ENCODE measurements around the gene MAML3.

Gene MAML3

GRCh38 chr4:140003876-140004548, 150.0 kb downstream of the MAML3 start:
- DNase-seq (ENCODE audit: low read depth), result no peak

GRCh38 chr4:140000232-140000631, 153.8 kb downstream of the MAML3 start:
- DNase-seq (ENCODE audit: low read depth), result no peak

GRCh38 chr4:139988863-139989765, 164.9 kb downstream of the MAML3 start:
- DNase-seq (ENCODE audit: low read depth), result peak; percentile 36

- no peak for DNase-seq (ENCODE audit: low read depth)
Measured at GRCh38 chr4:139987502-139987850, 166.5 kb downstream of the MAML3 start.

GRCh38 chr4:139986689-139987501, 167.1 kb downstream of the MAML3 start:
- no peak for DNase-seq (ENCODE audit: low read depth)

- no peak for DNase-seq (ENCODE audit: low read depth)
Measured at GRCh38 chr4:139986106-139986505, 167.9 kb downstream of the MAML3 start.

- no peak for DNase-seq (ENCODE audit: low read depth)
Measured at GRCh38 chr4:139985401-139985800, 168.6 kb downstream of the MAML3 start.

GRCh38 chr4:139984471-139984870, 169.5 kb downstream of the MAML3 start:
- no peak for DNase-seq (ENCODE audit: low read depth)

GRCh38 chr4:139978692-139979091, 175.3 kb downstream of the MAML3 start:
- no peak for DNase-seq (ENCODE audit: low read depth)

GRCh38 chr4:139977838-139978609, 176.0 kb downstream of the MAML3 start:
- no peak for DNase-seq (ENCODE audit: low read depth)

GRCh38 chr4:139975830-139976272, 178.1 kb downstream of the MAML3 start:
- DNase-seq (ENCODE audit: low read depth), result no peak

- no peak for DNase-seq (ENCODE audit: low read depth)
Measured at GRCh38 chr4:139973616-139974015, 180.4 kb downstream of the MAML3 start.

- DNase-seq (ENCODE audit: low read depth), result no peak
Measured at GRCh38 chr4:139973015-139973414, 181.0 kb downstream of the MAML3 start.

GRCh38 chr4:139972305-139972704, 181.7 kb downstream of the MAML3 start:
- no peak for DNase-seq (ENCODE audit: low read depth)

GRCh38 chr4:139971111-139971510, 182.9 kb downstream of the MAML3 start:
- no peak for DNase-seq (ENCODE audit: low read depth)

GRCh38 chr4:139969635-139970266, 184.2 kb downstream of the MAML3 start:
- no peak for DNase-seq (ENCODE audit: low read depth)

GRCh38 chr4:139968831-139969230, 185.2 kb downstream of the MAML3 start:
- no peak for DNase-seq (ENCODE audit: low read depth)

- DNase-seq (ENCODE audit: low read depth), result no peak
Measured at GRCh38 chr4:139966383-139966782, 187.6 kb downstream of the MAML3 start.

- DNase-seq (ENCODE audit: low read depth), result no peak
Measured at GRCh38 chr4:139965789-139966188, 188.2 kb downstream of the MAML3 start.

GRCh38 chr4:139963708-139964107, 190.3 kb downstream of the MAML3 start:
- DNase-seq (ENCODE audit: low read depth), result no peak

GRCh38 chr4:139962130-139962684, 191.8 kb downstream of the MAML3 start:
- DNase-seq (ENCODE audit: low read depth), result no peak
